NCI-H146 treated with DMSO at 0.1 percent for 48 hours (cell line): ENCODE measurements around the gene BNC1.

ENCODE experiments used
- DNase-seq: peaks from one replicate; lab custom pipeline; 2025; ENCODE audit not compliant: unreplicated experiment; lab: John Stamatoyannopoulos, UW

BNC1 gene

GRCh38 chr15:83284559-83285283 lies at the start of gene BNC1:
TSS of gene BNC1 (minus strand) at chr15:83284664. CDS start at chr15:83284628, 36 bp downstream.
- DNase-seq = no peak

GRCh38 chr15:83327041-83327440 lies 42.6 kb upstream of the BNC1 start:
- DNase-seq = no peak

GRCh38 chr15:83324799-83325198 lies 40.3 kb upstream of the BNC1 start:
- no peak for DNase-seq

GRCh38 chr15:83323296-83323711 lies 38.8 kb upstream of the BNC1 start:
- no peak for DNase-seq

GRCh38 chr15:83322691-83323090 lies 38.2 kb upstream of the BNC1 start:
- no peak for DNase-seq

- no peak for DNase-seq
Observed at GRCh38 chr15:83322061-83322460, 37.6 kb upstream of the BNC1 start.

GRCh38 chr15:83320844-83321243 lies 36.4 kb upstream of the BNC1 start:
- DNase-seq = no peak

GRCh38 chr15:83320404-83320803 lies 35.9 kb upstream of the BNC1 start:
- DNase-seq = no peak

GRCh38 chr15:83319771-83320170 lies 35.3 kb upstream of the BNC1 start:
- no peak for DNase-seq

- no peak for DNase-seq
Observed at GRCh38 chr15:83318861-83319415, 34.5 kb upstream of the BNC1 start.

- DNase-seq = no peak
Observed at GRCh38 chr15:83318036-83318435, 33.6 kb upstream of the BNC1 start.

GRCh38 chr15:83312071-83312470 lies 27.6 kb upstream of the BNC1 start:
- DNase-seq = no peak

GRCh38 chr15:83310521-83311456 lies 26.3 kb upstream of the BNC1 start:
- no peak for DNase-seq

- no peak for DNase-seq
Observed at GRCh38 chr15:83308671-83309070, 24.2 kb upstream of the BNC1 start.

- no peak for DNase-seq
Observed at GRCh38 chr15:83306561-83306960, 22.1 kb upstream of the BNC1 start.

- no peak for DNase-seq
Observed at GRCh38 chr15:83305704-83306291, 21.3 kb upstream of the BNC1 start.

- no peak for DNase-seq
Observed at GRCh38 chr15:83304861-83305703, 20.6 kb upstream of the BNC1 start.

- no peak for DNase-seq
Observed at GRCh38 chr15:83303535-83303934, 19.1 kb upstream of the BNC1 start.

- no peak for DNase-seq
Observed at GRCh38 chr15:83300826-83301225, 16.4 kb upstream of the BNC1 start.

- no peak for DNase-seq
Observed at GRCh38 chr15:83299462-83299861, 15.0 kb upstream of the BNC1 start.

- no peak for DNase-seq
Observed at GRCh38 chr15:83295417-83295816, 11.0 kb upstream of the BNC1 start.
